NCI-H1436 treated with DMSO at 0.1 percent for 48 hours (cell line): ENCODE measurements around the gene POMGNT2.

Source experiments
- DNase-seq: peaks from one replicate; lab custom pipeline; 2025; lab: John Stamatoyannopoulos, UW

Gene POMGNT2

GRCh38 chr3:43043793-43044192, 62.1 kb downstream of the POMGNT2 start:
- DNase-seq: no peak

GRCh38 chr3:43043071-43043766, 62.7 kb downstream of the POMGNT2 start:
- DNase-seq: no peak

- no peak for DNase-seq
Observed at GRCh38 chr3:43041517-43041916, 64.4 kb downstream of the POMGNT2 start.

- no peak for DNase-seq
Observed at GRCh38 chr3:43038010-43038409, 67.9 kb downstream of the POMGNT2 start.

GRCh38 chr3:43036621-43037423, 69.1 kb downstream of the POMGNT2 start:
- DNase-seq: no peak

- DNase-seq: no peak
Observed at GRCh38 chr3:43035801-43036365, 70.0 kb downstream of the POMGNT2 start.

- no peak for DNase-seq
Observed at GRCh38 chr3:43034911-43035310, 71.0 kb downstream of the POMGNT2 start.

- DNase-seq: no peak
Observed at GRCh38 chr3:43034200-43034599, 71.7 kb downstream of the POMGNT2 start.

- DNase-seq: no peak
Observed at GRCh38 chr3:43032646-43033628, 72.9 kb downstream of the POMGNT2 start.

GRCh38 chr3:43031889-43032545, 73.9 kb downstream of the POMGNT2 start:
- no peak for DNase-seq

- no peak for DNase-seq
Observed at GRCh38 chr3:43031485-43031884, 74.4 kb downstream of the POMGNT2 start.

- no peak for DNase-seq
Observed at GRCh38 chr3:43030162-43030935, 75.5 kb downstream of the POMGNT2 start.
